GM13976 (cell line): ENCODE measurements around the gene CLCN1.

Experiments
- DNase-seq: peaks from one replicate; pipeline ENCODE4 v3.0.0; 2012; ENCODE audit warnings: low spot score
- CTCF ChIP-seq: IDR thresholded peaks from 2 replicates; pipeline ENCODE4 v1.5.1; 2012; ENCODE audit warnings: borderline replicate concordance, mild to moderate bottlenecking; ENCODE audit not compliant: insufficient read depth; ENCODE audit errors: extremely low read depth, missing control alignments, control extremely low read depth
- in situ Hi-C: fragments of 300-500 bp; cut with MboI; formaldehyde crosslinking; loops from one replicate; pipeline ENCODE4 v1.12.0; 2022; ENCODE audit warnings: low sequenced_read_pairs, mixed read lengths, inconsistent platforms; ENCODE audit not compliant: unreplicated experiment

The CLCN1 gene

DNA sequence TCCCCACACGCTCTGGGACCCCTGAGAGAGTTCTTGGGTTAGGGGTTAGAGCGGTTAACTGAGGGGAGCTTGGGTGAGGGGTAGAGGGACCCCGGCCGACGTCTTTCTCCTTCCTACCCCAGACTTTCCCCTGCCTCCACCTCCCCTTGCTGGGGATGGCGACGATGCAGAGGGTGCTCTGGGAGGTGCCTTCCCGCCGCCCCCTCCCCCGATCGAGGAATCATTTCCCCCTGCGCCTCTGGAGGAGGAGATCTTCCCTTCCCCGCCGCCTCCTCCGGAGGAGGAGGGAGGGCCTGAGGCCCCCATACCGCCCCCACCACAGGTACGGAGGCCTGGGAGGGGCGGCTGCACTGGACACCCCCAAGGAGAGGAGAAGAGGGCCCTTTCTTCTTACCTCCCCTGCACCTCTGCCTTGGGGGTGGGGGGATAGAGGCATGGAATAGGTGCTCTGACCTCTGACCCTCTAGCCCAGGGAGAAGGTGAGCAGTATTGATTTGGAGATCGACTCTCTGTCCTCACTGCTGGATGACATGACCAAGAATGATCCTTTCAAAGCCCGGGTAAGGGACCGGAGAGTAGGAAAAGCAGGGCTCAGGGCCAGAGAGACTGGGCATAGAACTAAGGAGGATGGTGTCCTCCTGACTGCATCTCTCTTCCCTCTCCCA, 66.3 kb downstream of the CLCN1 start:
- DNase-seq = peak; percentile 37
- in situ Hi-C loops = no loop called here
- TF ChIP-seq CTCF = no peak

- no peak for TF ChIP-seq CTCF
- in situ Hi-C loops = no loop called here
- DNase-seq = no peak
Measured at GRCh38 chr7:143382791-143383641, 67.1 kb downstream of the CLCN1 start.

DNA sequence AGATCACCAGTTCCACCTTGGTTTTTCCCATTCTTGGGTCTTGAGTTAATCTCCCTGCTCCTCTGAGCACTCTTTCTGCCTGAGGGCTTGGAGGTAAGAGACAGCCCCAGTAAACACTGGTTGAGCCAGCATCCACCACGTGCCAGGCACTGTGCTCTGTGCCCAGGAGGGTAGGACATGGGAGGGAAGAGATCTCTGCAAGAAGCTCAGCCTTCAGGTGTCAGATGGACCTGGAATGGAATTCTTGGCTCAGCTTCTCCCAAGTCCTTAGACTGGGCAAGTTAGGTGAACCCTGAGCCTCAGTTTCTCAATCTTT, 67.7 kb downstream of the CLCN1 start:
- in situ Hi-C loops = no loop called here
- no peak for DNase-seq
- no peak for TF ChIP-seq CTCF

- TF ChIP-seq CTCF = no peak
- in situ Hi-C loops = no loop called here
- DNase-seq = no peak
Measured at GRCh38 chr7:143384148-143384547, 68.2 kb downstream of the CLCN1 start.

GRCh38 chr7:143384661-143385631, 69.0 kb downstream of the CLCN1 start:
- DNase-seq = no peak
- no peak for TF ChIP-seq CTCF
- in situ Hi-C loops = no loop called here

DNA sequence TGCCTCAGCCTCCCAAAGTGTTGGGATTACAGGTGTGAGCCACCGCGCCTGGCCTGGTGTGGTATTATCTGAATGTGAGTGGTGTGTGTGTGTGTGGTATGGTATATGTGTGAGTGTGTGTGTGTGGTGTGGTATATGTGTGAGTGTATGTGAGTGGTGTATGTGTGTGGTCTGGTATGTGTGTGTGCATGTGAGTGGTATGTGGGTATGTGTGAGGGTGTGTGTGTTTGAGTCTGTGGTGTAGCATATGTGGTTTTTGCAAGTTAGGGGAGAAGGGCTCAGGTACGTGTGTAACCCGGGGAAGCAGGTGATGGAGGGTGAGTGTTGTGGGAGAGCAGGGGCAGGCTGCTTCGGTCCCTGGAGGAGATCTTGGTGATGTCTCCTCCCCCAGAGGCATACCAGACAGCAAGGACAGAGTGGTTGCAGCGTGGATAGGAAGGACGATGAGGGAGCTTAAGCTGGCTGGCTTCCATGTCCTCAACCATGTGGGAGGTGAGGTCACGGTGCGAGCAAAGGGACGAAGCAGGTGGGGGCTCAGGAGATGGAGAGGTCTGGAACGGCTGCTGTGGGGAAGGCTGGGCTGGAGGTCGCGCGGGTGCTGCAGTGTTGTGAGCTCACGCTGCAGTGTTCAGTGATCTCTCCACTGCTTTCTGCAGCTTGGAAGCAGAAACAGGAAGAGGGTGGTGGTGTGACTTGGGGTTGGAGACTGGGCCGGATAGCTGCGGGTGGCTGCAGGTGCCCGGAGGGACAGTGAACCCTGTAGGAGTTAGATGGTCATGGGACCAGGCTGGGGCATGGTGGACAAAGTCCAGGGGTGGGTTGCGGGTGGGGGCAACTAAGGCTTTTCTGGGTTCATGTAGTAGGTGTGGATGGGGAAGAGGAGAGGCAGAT, 70.2 kb downstream of the CLCN1 start:
- in situ Hi-C loops = no loop called here
- peak; percentile 29 for DNase-seq
- TF ChIP-seq CTCF = no peak
